Limb (tissue), 2 donors: ENCODE results near the gene CRNKL1.

Experiments used
- DNase-seq, 2 donors: peaks; one replicate each; pipeline ENCODE4 v3.0.0-alpha.2; 2016; ENCODE audit errors: extremely low spot score in 2 of 2

Gene CRNKL1

DNA sequence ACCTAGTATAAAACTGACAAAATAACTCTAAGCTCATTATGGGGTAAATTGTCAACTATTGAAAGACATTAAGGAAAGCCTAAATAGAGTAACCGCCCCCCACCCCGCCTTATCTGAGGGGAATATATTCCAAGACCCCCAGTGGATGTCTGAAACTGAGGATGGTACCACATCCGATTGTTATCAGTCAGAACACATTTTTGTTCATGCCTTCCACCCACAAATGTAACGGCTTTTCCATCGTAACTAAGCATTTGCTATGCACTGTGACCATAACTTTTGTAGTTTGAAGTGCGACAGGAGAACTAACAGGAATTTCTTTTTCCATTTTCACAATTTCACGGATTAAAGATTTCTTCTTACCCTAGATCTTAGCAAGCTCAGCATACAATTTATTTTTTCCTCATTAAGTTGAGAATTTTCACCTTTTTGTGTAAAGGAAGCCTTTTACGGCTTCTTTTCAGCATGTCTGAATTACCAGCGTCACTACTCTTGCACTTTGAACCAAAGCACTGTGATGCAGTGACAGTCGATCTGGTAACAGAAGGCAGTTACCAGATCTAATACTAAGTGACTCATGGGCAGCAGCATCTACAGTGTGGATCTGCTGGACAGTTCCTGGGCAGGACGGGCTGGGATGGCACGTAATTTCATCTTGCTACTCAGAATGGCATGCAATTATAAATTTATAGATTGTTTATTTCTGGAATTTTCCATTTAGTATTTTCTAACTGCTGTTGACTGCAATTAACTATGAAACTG is 11.9 kb upstream of the CRNKL1 start:
- no peak for DNase-seq

DNA sequence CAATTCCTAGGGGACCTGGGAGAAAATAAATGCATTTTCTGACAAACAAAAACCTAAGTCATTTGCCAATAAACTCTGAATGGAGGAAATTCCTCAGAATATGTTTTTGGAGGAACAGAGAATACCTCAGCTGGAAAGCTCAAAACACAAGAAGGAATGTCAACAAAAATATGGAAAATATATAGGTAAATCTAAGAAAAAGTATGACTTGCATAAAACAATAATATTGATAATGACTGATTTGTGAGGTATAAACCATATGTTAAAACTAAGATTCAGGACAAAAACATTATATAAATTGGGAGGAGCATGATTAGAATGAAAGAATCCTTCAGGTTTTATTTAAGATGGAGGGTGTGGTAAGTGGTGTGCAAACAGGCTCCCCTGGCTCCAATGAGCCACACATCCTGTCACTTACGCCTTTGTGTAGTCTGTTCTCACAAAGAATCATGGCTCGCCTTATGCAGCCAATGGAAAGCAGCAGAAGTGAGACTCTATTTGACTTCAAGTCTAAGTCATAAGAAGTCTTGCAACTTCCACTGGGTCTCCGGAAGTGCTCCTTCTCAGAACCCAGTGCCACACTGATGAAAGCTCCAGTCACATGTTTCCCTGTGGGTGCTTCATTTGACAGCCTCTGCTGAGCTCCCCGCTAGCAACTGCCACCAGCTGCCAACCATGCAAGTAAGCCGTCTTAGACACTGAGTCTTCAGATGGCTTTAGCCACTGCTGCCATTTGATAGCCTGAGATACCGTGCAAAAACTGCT is 8.2 kb upstream of the CRNKL1 start:
- no peak for DNase-seq

DNA sequence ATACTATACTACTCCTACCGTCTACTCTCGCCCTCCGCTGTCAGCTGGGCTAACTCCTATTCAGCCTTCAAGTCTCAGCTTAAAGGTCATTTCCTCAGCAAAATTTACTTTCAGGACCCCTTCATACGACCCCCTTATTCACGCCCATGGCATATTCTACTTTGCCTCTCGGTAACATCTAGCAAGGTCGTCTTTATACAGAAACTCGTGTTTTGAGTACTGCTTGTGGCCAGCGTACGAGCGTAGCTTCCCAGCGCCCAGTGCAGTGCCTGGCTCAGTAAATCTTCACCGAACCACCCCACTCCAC is 546 bp downstream of the CRNKL1 start:
- no peak for DNase-seq

DNA sequence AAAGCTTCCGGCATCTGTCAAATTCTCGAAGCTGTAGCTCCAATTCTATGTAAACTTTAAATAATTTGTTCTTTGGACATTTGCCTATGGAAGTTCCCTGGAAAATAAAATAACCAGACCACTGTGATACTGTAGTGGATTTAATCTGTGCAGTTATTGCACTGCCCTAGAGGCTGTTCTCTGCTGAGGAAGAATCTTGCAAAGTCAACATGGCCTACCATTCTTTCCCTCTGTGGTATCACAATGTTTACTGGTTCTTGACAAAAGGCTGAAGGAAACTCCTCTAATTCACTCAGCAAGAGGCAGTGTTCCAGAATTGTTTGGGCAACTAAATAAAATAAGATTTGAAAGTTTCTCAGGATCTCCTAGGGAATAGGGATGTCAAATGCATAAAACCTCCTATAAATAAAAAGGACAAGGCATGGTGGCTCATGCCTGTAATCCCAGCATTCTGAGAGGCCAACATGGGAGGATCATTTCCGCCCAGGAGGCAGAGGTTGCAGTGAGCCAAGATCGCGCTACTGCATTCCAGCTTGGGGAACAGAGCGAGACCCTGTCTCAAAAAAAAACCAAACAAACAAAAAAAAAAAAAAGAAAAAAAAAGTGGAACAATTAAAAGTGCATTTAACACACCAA is 12.4 kb downstream of the CRNKL1 start:
- no peak for DNase-seq

DNA sequence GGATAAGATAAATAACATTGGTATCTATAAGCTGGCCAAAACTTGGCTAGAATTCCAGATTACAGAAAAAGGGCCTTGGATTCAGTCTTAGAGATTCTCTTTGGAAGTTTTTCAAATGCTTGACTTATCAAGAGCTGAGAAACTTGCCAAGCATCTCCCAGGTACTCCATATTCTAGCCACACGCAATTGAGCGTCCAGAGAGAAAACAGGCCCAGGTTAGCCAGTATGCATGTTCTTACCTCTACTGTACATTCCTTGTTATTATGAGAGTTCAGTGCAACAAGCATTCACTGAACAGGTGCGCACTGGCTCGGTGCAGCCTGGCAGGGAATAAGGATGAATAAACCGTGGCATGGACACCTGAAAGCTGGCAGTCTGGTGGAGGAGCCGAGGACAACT is 13.7 kb downstream of the CRNKL1 start:
- no peak for DNase-seq

DNA sequence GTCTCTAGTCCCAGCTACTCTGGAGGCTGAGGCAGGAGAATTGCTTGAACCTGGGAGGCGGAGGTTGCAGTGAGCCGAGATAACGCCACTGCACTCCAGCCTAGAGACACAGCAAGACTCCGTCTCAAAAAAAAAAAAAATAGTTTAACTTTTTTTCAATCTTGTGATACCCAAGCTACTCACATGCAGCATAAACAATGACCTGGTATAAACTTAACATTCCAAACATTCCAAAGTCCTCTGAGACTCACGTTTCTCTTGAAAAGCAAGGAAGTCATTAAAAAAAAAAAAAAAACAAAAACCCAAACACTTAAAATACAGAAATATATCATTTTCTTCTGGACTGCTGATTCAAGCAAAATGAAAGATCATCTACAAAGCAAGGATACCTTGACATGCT is 14.3 kb downstream of the CRNKL1 start:
- no peak for DNase-seq

DNA sequence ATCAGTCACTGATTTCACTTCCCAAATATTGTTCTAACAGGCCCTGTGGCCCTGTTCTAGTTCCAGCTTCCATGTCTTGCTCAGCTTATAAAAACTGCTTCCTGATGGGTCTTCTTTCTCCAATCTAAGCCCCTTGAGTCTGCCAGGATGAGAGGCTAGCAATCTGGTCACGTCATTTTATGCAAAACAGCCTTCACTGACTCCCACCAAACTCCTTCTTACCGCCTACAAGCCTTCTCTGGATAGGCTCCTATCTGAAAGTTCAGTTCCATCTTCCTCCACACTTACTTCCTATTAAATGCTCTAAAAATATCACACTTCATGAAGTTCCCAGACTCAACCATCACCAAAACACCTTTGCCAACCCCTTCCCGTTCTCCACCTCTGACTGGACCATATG is 15.5 kb downstream of the CRNKL1 start:
- no peak for DNase-seq

DNA sequence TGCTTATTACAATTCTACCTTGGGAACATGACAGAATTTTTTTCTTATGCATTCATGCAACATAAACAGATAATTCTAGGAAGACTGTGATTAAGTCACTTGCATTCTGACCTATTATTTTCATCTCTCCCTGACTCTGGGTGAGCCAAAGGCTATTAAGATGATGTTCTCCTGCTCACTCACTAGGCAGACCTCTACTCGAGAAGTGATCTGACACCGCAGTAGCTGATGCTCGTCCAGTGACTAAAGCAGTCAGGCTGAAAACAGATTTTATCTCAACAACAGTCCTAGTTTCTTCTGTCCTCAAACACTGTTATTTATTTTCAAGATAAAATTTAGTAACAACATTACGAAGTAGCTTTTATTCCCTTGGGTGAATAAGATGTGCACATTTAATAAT is 17.8 kb downstream of the CRNKL1 start:
- no peak for DNase-seq

DNA sequence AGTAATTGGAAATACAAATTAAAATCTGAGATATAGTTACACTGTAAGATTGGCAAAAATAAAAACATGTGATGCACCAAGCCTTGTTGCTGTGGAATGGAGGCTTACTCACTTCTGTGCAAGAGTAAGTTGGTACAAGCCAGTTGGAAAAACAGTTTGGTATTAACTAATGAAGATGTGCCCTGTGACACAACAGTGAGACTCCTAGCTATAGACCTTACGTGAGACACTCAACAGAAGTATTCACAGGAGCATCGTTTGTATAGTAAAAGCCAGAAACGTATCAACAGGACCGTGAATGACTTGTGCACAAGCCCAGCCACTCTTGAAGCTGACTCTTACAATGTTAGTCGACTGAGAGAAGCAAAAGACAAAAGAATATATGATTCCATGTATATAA is 20.5 kb downstream of the CRNKL1 start:
- DNase-seq: no peak

DNA sequence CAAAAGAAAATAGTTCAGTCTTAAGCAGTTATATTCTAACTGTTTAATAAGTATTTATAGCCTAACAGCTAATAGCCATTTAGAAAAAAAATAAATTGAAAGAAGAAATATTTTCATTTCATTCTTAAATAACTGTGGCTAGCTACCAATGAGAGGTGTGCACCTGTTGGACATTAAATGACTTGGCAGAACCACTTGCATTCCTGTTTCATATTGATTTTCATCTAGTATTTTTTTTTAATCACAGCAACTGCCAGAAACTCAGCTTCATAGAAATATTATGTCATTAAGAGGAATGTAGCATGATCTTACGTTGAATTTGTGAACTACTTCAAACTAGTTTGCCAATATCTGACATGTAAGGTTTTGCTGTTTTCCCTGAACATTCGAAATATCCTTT is 25.0 kb downstream of the CRNKL1 start:
- no peak for DNase-seq

DNA sequence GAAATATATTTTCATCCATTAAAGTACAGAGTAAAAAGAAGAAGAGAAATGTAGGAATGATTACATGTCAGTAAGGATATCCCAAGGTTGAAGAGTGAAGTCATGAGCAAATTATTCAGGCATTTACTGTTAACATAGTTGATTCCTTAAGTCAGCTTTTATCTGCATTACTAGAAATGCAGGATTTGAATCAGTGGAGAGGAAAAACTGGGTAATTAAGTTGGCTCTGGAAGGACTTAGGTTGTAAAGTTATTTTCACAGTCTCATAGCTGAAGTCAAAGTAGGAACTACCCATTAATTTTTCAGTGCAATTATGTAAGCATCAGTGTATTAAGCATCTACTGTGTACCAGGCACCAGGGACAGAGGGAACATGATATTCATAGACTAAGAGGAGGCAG is 27.3 kb downstream of the CRNKL1 start:
- no peak for DNase-seq

DNA sequence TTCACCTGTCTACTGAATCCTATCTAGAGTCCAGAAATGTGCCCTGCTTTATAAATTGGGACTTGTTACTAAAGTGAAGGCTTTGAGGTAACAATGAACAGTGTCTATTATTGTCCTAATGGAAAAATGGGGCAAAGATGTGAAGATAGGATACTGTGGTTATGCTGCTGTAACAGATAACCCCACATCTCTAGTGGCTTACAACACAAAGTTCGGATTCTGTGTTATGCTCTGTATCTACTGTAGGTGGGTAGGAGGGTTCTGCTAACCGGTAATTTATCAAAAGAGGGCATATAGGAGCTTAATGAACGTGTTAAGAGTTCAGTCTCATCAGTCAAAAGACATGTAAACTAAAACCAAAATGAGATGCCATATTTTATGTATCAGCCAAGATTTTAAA is 28.9 kb downstream of the CRNKL1 start:
- DNase-seq: no peak

DNA sequence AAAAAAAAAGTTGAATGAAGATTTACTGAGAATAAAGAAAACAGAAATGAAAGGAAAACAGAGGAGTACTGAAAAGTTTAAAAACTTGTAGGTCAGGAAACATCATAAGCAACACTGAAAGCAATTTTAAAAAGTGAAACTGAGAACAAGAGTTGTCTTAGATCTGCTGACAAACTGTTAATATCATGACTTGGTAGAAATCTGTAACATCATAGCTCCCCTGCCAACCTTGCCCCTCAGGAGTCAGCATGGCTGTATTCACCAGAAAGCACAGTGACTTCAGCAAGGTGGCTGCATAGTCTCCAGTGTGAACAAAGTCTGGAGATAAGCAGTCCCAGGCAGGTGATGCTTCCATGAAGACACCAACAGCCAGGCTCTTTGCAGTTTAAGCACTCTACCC is 29.8 kb downstream of the CRNKL1 start:
- no peak for DNase-seq

DNA sequence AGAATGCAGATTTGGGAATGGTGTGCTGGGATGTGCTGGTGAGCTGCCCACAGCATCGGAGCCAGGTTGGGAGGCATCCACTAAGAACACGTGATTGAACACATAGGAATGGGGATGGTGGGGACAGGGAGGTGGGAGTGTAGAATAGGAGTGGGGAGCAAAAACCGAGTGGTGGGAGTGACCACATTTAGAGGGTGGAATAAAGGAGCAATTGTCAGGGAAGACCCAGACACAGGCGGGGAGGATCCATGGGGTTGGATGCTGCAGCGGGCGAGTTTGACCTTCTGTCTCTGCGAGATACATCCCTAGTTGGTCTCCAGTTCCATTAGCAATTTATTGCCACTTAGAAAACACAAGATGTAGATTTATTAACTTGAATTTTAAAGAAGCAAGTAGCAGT is 30.4 kb downstream of the CRNKL1 start:
- DNase-seq: no peak

DNA sequence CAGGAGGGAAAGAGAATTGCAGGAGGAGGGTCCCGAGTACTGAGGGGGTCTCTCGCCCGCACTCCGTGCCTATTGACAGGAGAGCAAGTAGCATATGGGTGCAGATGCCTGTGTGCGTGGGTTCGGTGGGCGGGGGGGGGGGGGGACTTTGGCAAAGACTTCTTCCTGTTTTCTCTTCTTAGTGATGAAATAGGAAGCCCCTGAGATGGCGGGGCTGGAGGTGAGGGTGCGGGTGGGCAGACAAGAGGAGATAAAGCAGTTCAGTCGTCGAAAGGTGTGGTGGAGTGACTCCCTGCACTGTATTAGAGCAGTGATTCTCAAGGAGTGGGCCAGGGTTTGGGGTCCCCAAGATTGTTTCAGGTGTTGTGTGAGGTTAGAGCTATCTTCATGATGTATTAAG is 31.4 kb downstream of the CRNKL1 start:
- DNase-seq: no peak

DNA sequence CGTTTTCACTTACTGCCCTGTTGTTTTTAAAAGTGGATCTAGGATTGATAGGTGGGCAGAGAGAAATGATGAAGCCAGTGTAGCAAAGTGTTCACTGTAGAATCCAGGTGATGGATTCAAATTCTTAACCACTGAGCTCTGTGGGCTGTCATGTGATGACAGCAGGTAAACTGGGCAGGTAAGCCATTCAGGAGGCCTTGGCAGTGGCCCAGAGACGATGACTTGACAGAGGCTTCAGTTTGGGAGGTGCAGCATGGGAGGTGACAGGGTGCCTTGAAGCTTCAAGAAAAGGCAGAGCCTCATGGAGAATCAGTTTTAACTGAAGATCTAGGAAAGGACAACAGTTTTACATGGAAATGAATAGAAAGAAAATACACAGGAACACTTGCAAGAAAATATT is 33.1 kb downstream of the CRNKL1 start:
- no peak for DNase-seq

DNA sequence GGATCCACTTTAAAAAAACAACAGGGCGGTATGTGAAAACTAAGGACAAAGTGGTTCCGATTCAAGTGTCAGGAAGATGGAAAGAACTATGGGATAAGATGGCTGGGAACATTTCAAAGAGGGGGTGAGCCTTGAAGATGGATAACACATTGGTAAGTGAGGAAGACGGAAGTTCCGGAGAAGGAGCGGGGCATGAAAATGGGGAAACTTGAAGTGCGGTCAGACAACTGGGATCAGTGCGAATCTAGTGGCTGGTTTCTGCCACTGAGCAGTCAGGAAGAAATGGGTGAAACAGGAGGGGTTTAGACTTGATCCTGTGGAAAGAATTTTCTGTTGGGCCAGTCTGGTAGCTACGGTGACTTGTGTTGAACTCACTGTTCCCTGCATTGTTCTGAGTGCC is 33.9 kb downstream of the CRNKL1 start:
- DNase-seq: no peak

DNA sequence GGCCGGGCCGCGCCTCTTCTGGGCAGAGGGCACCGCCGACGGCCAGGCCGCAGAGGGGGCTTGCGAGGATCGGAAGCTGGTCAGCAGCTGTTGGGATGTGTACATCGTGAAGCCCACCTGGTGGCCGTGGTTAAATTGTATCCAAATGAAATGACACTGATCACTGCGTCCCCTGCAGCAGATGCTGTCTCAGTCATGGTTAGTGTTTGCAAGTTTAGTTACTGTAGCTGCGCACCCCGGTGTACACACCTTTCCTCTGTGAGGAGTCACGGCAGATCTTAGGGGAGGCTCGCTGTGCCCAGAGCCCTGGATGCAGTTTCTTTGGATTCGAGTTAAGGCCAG is 34.5 kb downstream of the CRNKL1 start:
- no peak for DNase-seq

DNA sequence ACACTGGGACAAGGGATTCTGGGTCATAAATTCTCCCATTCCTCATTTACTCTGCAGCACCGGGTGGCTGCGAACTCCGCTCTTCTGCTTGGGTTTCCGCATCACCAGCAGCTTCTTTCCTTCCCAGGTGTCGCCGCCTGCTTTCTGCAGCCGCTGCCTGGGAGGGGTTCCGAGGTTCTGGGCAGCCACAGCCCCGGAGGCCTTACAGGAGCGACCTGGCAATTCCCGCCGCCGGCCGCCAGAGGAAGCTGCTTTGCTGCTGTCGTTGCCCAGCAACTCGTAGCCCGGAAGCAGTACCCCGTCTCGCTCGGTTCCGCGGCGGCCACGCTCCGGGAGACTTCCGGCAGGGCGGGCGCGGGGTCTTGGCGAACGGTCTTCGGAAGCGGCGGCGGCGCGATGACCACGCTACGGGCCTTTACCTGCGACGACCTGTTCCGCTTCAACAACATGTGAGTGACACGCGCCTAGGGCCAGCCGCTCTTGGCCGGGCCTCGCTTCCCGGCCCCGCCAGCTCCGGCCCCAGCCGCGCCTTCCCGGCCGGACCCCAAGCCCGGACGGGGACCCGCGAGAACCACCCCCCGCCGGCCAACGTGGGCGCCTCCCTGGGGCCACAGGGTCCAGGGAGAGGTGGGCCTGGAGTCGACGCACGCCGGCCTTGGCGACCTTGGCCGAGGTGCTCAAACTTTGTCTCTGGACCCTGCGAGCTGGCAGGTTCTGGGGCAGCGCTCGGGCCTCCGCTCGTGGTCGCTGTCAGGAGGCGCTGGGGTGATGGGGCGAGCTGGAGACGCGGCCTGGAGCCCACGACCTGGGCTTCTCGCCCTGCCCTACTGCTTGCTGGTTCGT is 35.0 kb downstream of the CRNKL1 start, which contains the start of gene NAA20:
TSS of gene NAA20 (plus strand) at position 362 of the 843 bp plus-strand sequence. CDS start at position 397, 35 bp downstream.
- DNase-seq: peak; percentile 95

DNA sequence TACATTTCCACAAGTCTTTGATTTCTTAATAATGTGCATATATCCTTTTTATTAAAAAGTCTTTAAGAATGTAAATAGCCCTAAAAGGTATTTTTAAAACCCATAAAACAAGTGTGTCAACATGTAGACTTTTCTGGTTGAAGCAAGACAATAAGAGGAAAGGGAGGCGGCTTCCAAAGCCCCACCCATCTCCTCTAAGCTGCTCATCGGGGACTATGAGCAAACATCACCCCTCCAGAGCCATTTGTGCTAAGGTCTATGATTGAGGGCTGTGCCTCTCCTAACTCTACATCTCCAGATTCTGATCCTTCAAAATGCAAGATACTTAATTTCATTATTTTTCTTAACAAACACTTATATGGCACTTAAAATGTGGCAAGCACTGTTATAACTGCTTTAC is 37.6 kb downstream of the CRNKL1 start:
- DNase-seq: no peak

DNA sequence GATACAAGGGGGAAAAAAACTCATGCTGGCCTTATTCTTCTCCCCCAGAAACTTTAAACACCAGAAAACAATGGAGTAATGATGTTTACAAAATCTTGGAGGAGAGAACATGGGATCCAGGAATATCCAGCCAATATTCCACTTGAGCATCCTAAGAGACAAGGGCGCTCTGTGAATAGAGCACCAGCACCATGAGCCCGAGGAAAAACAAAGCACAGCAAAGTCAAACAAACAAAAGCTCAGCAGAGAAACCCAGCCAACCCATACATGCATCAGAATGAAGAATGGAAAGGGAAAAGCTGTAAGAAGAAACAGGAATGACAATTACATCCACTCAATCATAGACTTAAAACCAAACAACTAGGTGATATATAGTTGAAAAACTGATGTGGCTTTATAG is 39.7 kb downstream of the CRNKL1 start:
- DNase-seq: no peak
